Astrocyte (in vitro differentiated cells and primary cell): ENCODE results near the gene SIRPD. TPM values are rescaled to one million over a fixed set of nuclear protein-coding genes. Genes with fewer than 3 reads are reported as not detected.
"Not testable (repeated sequence)": the region's sequence is repeated elsewhere in the genome, so short reads cannot be mapped to it uniquely, and the experiment has no call there.

Source experiments
- DNase-seq: peaks from one replicate; pipeline ENCODE4 v3.0.0-alpha.2; 2010; ENCODE audit warnings: low read depth
- FAIRE-seq: peaks from 2 replicates; lab custom pipeline; 2011; peaks lifted over from hg19 to GRCh38; lab: Jason Lieb, UNC
- H2AFZ ChIP-seq: 2 replicates; pipeline ENCODE4 v1.6.0; 2012; ENCODE audit warnings: low read depth, low read length, inconsistent platforms
- H3K27ac ChIP-seq: 2 replicates; pipeline ENCODE4 v1.5.1; 2011; ENCODE audit warnings: low read depth, low read length, inconsistent platforms
- H3K27me3 ChIP-seq: 2 replicates; pipeline ENCODE4 v1.6.0; 2011; ENCODE audit warnings: low read length, inconsistent platforms; ENCODE audit not compliant: insufficient read depth
- H3K36me3 ChIP-seq: 2 replicates; pipeline ENCODE4 v1.5.1; 2011; ENCODE audit warnings: low read length, inconsistent platforms; ENCODE audit not compliant: insufficient read depth
- H3K4me1 ChIP-seq: 2 replicates; pipeline ENCODE4 v1.5.1; 2011; ENCODE audit warnings: low read length, inconsistent platforms; ENCODE audit not compliant: insufficient read depth
- H3K4me2 ChIP-seq: 2 replicates; pipeline ENCODE4 v1.6.0; 2012; ENCODE audit warnings: low read length, inconsistent platforms
- H3K4me3 ChIP-seq: 2 replicates; pipeline ENCODE4 v1.5.1; 2011; ENCODE audit warnings: low read depth, mild to moderate bottlenecking, low read length, inconsistent platforms; ENCODE audit not compliant: insufficient read depth
- H3K79me2 ChIP-seq: 2 replicates; pipeline ENCODE4 v1.6.0; 2012; ENCODE audit warnings: mild to moderate bottlenecking, low read length, inconsistent platforms; ENCODE audit not compliant: insufficient read depth
- H3K9ac ChIP-seq: 2 replicates; pipeline ENCODE4 v1.6.0; 2012; ENCODE audit warnings: mild to moderate bottlenecking, low read length, inconsistent platforms
- H3K9me3 ChIP-seq: 2 replicates; pipeline ENCODE4 v1.5.1; 2012; ENCODE audit warnings: low read depth, mild to moderate bottlenecking, low read length, inconsistent platforms; ENCODE audit not compliant: insufficient read depth
- H4K20me1 ChIP-seq: 2 replicates; pipeline ENCODE4 v1.6.0; 2012; ENCODE audit warnings: low read length, inconsistent platforms; ENCODE audit not compliant: insufficient read depth
- H3K27ac Mint-ChIP-seq: one replicate; pipeline ENCODE4 v1.8.0; 2021; ENCODE audit warnings: mild to moderate bottlenecking, mixed read lengths; ENCODE audit not compliant: unreplicated experiment
- H3K27me3 Mint-ChIP-seq: one replicate; pipeline ENCODE4 v1.8.0; 2021; ENCODE audit warnings: low read depth, mixed read lengths; ENCODE audit not compliant: unreplicated experiment
- H3K36me3 Mint-ChIP-seq: one replicate; pipeline ENCODE4 v1.8.0; 2021; ENCODE audit warnings: low read depth, mixed read lengths; ENCODE audit not compliant: unreplicated experiment
- H3K4me1 Mint-ChIP-seq: one replicate; pipeline ENCODE4 v1.8.0; 2021; ENCODE audit warnings: low read depth, mixed read lengths; ENCODE audit not compliant: unreplicated experiment
- H3K4me3 Mint-ChIP-seq: one replicate; pipeline ENCODE4 v1.8.0; 2021; ENCODE audit warnings: mild to moderate bottlenecking, moderate library complexity, mixed read lengths; ENCODE audit not compliant: unreplicated experiment
- H3K9me3 Mint-ChIP-seq: one replicate; pipeline ENCODE4 v1.8.0; 2021; ENCODE audit warnings: mild to moderate bottlenecking, mixed read lengths; ENCODE audit not compliant: unreplicated experiment
- EZH2 ChIP-seq: IDR thresholded peaks from 2 replicates; pipeline ENCODE4 v1.6.1; 2012; ENCODE audit warnings: mild to moderate bottlenecking, low read length, inconsistent platforms; ENCODE audit not compliant: insufficient read depth
- total RNA-seq: library from RNA; stranded (reverse); gene quantifications from 2 replicates; pipeline ENCODE4 v1.2.1, GENCODE V29; 2021
- TF ChIP-seq, protein P1 (sequence below): IDR thresholded peaks from 2 replicates; pipeline ENCODE4 v1.5.1; 2011; ENCODE audit warnings: low read depth, mild to moderate bottlenecking, inconsistent platforms, low read length, moderate library complexity; ENCODE audit not compliant: insufficient read depth

Gene SIRPD
- total RNA-seq, 1 donor from 2014 or later, result not detected

DNA sequence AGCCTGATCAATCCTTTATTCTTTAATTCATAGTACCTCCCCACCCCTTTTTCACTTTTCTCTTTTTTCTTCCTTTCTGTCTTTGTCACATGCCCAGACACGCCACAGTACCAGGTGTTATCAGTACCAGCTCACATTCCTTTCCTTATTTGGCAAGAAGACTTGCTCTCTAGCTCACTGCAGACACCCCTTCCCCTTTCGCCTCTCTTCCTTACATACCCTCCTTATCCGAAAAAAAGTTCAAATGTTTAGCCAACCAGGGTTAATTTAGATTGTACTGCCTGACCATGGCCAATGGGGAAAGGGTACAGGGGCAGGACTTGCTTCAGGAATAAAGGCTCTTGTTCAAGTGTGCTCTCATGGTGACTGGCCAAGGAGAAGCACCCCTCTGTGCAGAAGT is 57.0 kb downstream of the SIRPD start:
- Mint-ChIP-seq H3K27me3 (peaks cover 11% of the 10 kb centered on the region), H3K4me1 (peaks cover 9% of the 10 kb centered on the region), H3K9me3 (peaks cover 20% of the 10 kb centered on the region), H3K36me3 (no peaks in the 10 kb centered on the region), H3K27ac (peak overlapping the region; percentile 83), H3K4me3 (no peak overlapping the region)
- Histone ChIP-seq H3K4me2 (no peak overlapping the region), H3K79me2 (no peaks in the 10 kb centered on the region), H3K36me3 (no peaks in the 10 kb centered on the region), H3K4me1 (no peaks in the 10 kb centered on the region), H3K9ac (no peak overlapping the region), H3K4me3 (no peak overlapping the region), H3K27ac (no peak overlapping the region), H2AFZ (no peak overlapping the region), H3K27me3 (peaks cover 6% of the 10 kb centered on the region), H4K20me1 (no peaks in the 10 kb centered on the region), H3K9me3 (no peaks in the 10 kb centered on the region)
- no peak for DNase-seq
- TF ChIP-seq EZH2, result no peak
- TF ChIP-seq, protein P1, sequence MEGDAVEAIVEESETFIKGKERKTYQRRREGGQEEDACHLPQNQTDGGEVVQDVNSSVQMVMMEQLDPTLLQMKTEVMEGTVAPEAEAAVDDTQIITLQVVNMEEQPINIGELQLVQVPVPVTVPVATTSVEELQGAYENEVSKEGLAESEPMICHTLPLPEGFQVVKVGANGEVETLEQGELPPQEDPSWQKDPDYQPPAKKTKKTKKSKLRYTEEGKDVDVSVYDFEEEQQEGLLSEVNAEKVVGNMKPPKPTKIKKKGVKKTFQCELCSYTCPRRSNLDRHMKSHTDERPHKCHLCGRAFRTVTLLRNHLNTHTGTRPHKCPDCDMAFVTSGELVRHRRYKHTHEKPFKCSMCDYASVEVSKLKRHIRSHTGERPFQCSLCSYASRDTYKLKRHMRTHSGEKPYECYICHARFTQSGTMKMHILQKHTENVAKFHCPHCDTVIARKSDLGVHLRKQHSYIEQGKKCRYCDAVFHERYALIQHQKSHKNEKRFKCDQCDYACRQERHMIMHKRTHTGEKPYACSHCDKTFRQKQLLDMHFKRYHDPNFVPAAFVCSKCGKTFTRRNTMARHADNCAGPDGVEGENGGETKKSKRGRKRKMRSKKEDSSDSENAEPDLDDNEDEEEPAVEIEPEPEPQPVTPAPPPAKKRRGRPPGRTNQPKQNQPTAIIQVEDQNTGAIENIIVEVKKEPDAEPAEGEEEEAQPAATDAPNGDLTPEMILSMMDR, result no peak
- FAIRE-seq, result no peak

DNA sequence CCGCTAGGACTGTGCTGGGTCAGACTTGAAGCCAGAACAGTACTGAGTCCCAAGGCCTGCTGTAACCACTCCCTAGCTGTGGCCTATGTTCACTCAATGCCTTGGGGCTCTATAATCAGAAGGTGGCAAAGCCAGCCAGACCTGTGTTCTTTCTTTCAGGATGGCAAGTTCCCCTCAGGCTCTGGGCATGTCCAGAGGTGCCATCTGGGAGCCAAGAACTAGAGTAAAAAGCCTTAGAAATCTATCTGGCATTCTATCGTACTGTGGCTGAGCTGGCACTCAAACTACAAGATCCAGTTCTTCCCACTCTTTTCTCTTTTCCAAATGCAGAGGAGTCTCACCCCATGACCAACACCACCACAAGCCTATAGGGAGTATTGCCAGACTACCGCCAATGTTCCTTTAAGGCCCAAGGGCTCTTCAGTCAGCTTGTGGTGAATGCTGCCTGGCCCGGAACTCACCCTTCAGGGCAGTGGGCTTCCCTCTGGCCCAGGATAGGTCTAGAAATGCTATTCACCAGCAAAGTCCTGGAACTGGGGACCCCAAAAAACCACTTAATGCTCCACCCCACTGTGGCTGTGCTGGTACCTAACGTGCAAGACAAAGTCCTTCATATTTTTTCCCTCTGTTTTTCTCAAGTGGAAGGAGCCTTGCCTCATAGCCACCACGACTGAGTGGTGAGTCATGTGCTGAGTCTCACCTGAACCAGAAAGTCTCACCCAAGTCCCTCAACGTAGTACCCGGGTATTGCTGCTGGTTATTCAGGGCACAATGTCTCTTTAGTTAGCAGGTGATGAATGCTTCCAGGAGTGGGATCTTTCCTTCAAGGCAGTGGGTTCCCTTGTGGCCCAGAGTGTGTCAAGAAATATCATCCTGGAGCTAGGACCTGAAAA is 57.7 kb downstream of the SIRPD start:
- FAIRE-seq, result no peak
- peak overlapping the region; percentile 83 for H3K27ac Mint-ChIP-seq

DNA sequence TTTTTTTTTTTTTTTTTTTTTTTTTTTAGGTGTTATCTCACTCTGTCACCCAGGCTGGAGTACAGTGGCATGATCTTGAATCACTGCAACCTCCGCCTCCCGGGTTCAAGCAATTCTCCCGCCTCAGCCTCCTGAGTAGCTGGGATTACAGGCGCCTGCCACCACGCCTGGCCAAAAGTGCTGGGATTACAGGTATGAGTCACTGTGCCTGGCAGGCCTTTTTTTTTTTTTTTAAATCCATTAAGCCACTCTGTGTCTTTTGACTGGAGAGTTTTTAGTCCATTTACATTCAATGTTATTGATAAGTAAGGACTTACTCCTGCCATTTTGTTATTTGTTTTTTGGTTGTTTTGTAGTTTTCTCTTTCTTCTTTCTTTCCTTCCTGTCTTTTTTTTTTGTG is 60.1 kb downstream of the SIRPD start:
- H3K27me3 ChIP-seq, result peaks cover 29% of the 10 kb centered on the region
- H3K9ac ChIP-seq, DNase-seq, H3K4me2 ChIP-seq, H3K4me3 ChIP-seq, H4K20me1 ChIP-seq, H3K9me3 ChIP-seq, H3K27ac ChIP-seq, H3K4me1 ChIP-seq, H3K4me3 Mint-ChIP-seq, H3K36me3 ChIP-seq, H3K36me3 Mint-ChIP-seq, H3K27ac Mint-ChIP-seq, H3K79me2 ChIP-seq, FAIRE-seq, H2AFZ ChIP-seq, H3K4me1 Mint-ChIP-seq: not testable (repeated sequence)
- peaks cover 27% of the 10 kb centered on the region for H3K27me3 Mint-ChIP-seq
- H3K9me3 Mint-ChIP-seq, result peaks cover 16% of the 10 kb centered on the region

More for the DNA sequence above, 57.7 kb downstream of the SIRPD start:
- DNase-seq, result no peak
- Histone ChIP-seq H3K79me2 (no peaks in the 10 kb centered on the region), H4K20me1 (no peaks in the 10 kb centered on the region), H3K4me1 (no peaks in the 10 kb centered on the region), H3K9ac (no peak overlapping the region), H2AFZ (no peak overlapping the region), H3K9me3 (no peaks in the 10 kb centered on the region), H3K4me2 (no peak overlapping the region), H3K27ac (no peak overlapping the region), H3K36me3 (no peaks in the 10 kb centered on the region), H3K4me3 (no peak overlapping the region), H3K27me3 (peaks cover 10% of the 10 kb centered on the region)
- Mint-ChIP-seq H3K4me3 (no peak overlapping the region), H3K9me3 (peaks cover 20% of the 10 kb centered on the region), H3K27me3 (peaks cover 15% of the 10 kb centered on the region), H3K36me3 (no peaks in the 10 kb centered on the region), H3K4me1 (peaks cover 9% of the 10 kb centered on the region)
- TF ChIP-seq, protein P1, result no peak
